HL-60 (cell line): ENCODE measurements around the gene TMEM108.

ENCODE experiments used
- DNase-seq, 2 experiments: peaks; one replicate each; pipeline ENCODE4 v3.0.0-alpha.2; 2010 to 2020; ENCODE audit warnings: low read depth in 1 of 2, low spot score in 1 of 2
- H3K27ac ChIP-seq: fragments of 250-450 bp; sonication (Bioruptor Pico); replicated peaks from 2 replicates; pipeline ENCODE4 v1.5.1; 2020; ENCODE audit warnings: mild to moderate bottlenecking, moderate library complexity
- H3K27me3 ChIP-seq: fragments of 250-450 bp; sonication (Bioruptor Pico); 2 replicates; pipeline ENCODE4 v1.5.1; 2021; ENCODE audit warnings: mild to moderate bottlenecking, moderate library complexity; ENCODE audit not compliant: insufficient read depth, poor library complexity, severe bottlenecking
- H3K4me3 ChIP-seq: replicated peaks from 2 replicates; pipeline ENCODE4 v1.5.1; 2011; ENCODE audit warnings: mild to moderate bottlenecking, control low read depth, low read length; ENCODE audit not compliant: insufficient read depth
- CTCF ChIP-seq: IDR thresholded peaks from one replicate; pipeline ENCODE4 v1.5.1; 2011; ENCODE audit warnings: low read length, control low read depth, inconsistent platforms; ENCODE audit not compliant: insufficient read depth
- GABPA ChIP-seq: IDR thresholded peaks from 2 replicates; pipeline ENCODE4 v1.6.1; 2012; ENCODE audit warnings: low read depth
- POLR2AphosphoS5 ChIP-seq: IDR thresholded peaks from 2 replicates; pipeline ENCODE4 v1.6.1; 2012; ENCODE audit warnings: low read depth
- REST ChIP-seq: IDR thresholded peaks from 2 replicates; pipeline ENCODE4 v1.6.1; 2012; ENCODE audit warnings: low read depth; ENCODE audit not compliant: insufficient replicate concordance
- SPI1 ChIP-seq: IDR thresholded peaks from 2 replicates; pipeline ENCODE4 v1.6.1; 2012; ENCODE audit warnings: low read depth, mild to moderate bottlenecking, borderline replicate concordance

Gene TMEM108

GRCh38 chr3:133246773-133247172 is 208.6 kb downstream of the TMEM108 start:
- TF ChIP-seq REST (no peak), CTCF (no peak), SPI1 (no peak), POLR2AphosphoS5 (no peak), GABPA (no peak)
- no peak overlapping the region for H3K27ac ChIP-seq

DNA sequence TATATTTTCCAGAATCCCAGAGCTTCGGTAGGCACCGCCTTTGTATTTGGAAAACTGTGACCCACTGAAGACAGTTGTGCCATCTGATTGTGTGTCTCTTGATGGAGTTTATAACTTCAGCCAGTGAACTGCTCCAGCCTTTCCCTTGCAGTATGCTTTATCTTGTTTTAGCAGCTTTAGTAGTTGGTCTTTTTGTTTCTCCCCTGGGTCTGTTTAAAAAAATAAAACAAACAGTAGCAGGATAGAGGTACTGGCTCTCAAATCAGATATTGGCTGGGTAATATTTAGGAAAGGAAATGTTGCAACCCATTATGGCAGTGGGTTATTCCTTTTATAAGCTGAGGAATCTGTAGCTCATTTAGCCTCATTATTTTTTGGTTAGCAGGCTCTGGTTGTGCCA is 210.2 kb downstream of the TMEM108 start:
- no peak for DNase-seq
- no peak overlapping the region for H3K27ac ChIP-seq
- no peak overlapping the region for H3K4me3 ChIP-seq
- peaks cover 3% of the 10 kb centered on the region for H3K27me3 ChIP-seq
- TF ChIP-seq CTCF (no peak), REST (no peak), POLR2AphosphoS5 (no peak), SPI1 (no peak), GABPA (no peak)

More at GRCh38 chr3:133246773-133247172, 208.6 kb downstream of the TMEM108 start:
- H3K27me3 ChIP-seq, result no peaks in the 10 kb centered on the region
- H3K4me3 ChIP-seq, result no peak overlapping the region
- DNase-seq, result no peak

DNA sequence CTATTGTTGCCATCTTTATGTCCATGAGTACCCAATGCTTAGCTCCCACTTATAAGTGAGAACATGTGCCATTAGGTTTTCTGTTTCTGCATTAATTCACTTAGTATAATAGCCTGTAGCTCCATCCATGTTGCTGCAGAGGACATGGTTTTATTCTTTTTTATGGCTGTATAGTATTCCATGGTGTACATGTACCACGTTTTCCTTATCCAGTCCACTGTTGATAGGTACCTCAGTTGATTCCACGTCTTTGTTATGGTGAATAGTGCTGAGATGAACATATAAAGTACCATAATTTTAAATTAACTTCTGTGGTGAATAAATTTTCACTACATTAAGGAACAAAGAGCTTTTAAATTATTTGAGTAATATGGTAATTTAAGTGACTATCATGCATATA is 211.3 kb downstream of the TMEM108 start:
- TF ChIP-seq POLR2AphosphoS5 (no peak), SPI1 (no peak), REST (no peak), GABPA (no peak), CTCF (no peak)
- H3K27me3 ChIP-seq, result peaks cover 3% of the 10 kb centered on the region
- DNase-seq, result no peak
- H3K27ac ChIP-seq, result no peak overlapping the region
- H3K4me3 ChIP-seq, result no peak overlapping the region
